IMR-90 (cell line): ENCODE measurements around the gene TST. TPM values are rescaled to one million over a fixed set of nuclear protein-coding genes. Genes with fewer than 3 reads are reported as not detected.

Experiments
- ATAC-seq: fragments of 200-7000 bp; cut with Tn5 transposase; 2 replicates; pipeline ENCODE4 v1.9.1; 2020; ENCODE audit warnings: low read depth, mild to moderate bottlenecking, moderate library complexity
- BruUV-seq: library from RNA; stranded (reverse); fragments of 400-500 nt; replicated peaks from 2 replicates; lab custom pipeline; 2021; lab: Mats Ljungman, UMichigan
- CTCF ChIA-PET: fragments of 300-600 bp; formaldehyde crosslinking; extraction: SDS; loops from one replicate; lab custom pipeline; 2021; ENCODE audit warnings: antibody characterized with exemption; lab: Yijun Ruan, JAX
- POLR2A ChIA-PET: fragments of 300-600 bp; sonication (Branson Sonifier 250); formaldehyde crosslinking; loops from one replicate; lab custom pipeline; 2022; ENCODE audit warnings: antibody characterized with exemption; ENCODE audit not compliant: unreplicated experiment; lab: Charles Lee
- DNase-seq: peaks from one replicate; pipeline ENCODE4 v3.0.0; 2013
- H2AFZ ChIP-seq: replicated peaks from 2 replicates; pipeline ENCODE3; 2013; ENCODE audit warnings: low read length, mild to moderate bottlenecking; ENCODE audit not compliant: poor library complexity
- H2AK5ac ChIP-seq: 2 replicates; pipeline ENCODE4 v1.6.1; 2013; ENCODE audit warnings: low read depth, low read length, inconsistent platforms
- H2AK9ac ChIP-seq: replicated peaks from 2 replicates; pipeline ENCODE3; 2013; ENCODE audit warnings: mild to moderate bottlenecking, low read depth, low read length, moderate library complexity; ENCODE audit not compliant: poor library complexity
- H2BK120ac ChIP-seq: 2 replicates; pipeline ENCODE4 v1.6.1; 2013; ENCODE audit warnings: low read depth, low read length, inconsistent platforms
- H2BK15ac ChIP-seq: 3 replicates; pipeline ENCODE4 v1.6.1; 2013; ENCODE audit warnings: low read depth, low read length, inconsistent platforms
- H2BK20ac ChIP-seq: 2 replicates; pipeline ENCODE4 v1.6.1; 2013; ENCODE audit warnings: low read depth, mild to moderate bottlenecking, inconsistent platforms, low read length, moderate library complexity
- H2BK5ac ChIP-seq: 2 replicates; pipeline ENCODE4 v1.6.1; 2013; ENCODE audit warnings: mild to moderate bottlenecking, low read depth, low read length, inconsistent platforms; ENCODE audit not compliant: poor library complexity, severe bottlenecking
- H3K14ac ChIP-seq: replicated peaks from 2 replicates; pipeline ENCODE4 v1.6.1; 2013; ENCODE audit warnings: low read depth, low read length, inconsistent platforms
- H3K18ac ChIP-seq: 2 replicates; pipeline ENCODE4 v1.6.1; 2013; ENCODE audit warnings: low read depth, low read length, control low read depth
- H3K23ac ChIP-seq: 2 replicates; pipeline ENCODE4 v1.6.1; 2013; ENCODE audit warnings: low read depth, low read length, inconsistent platforms
- H3K27ac ChIP-seq: 2 replicates; pipeline ENCODE4 v1.5.1; 2013; ENCODE audit warnings: mild to moderate bottlenecking, control low read depth, low read length; ENCODE audit not compliant: insufficient read depth
- H3K27me3 ChIP-seq: 2 replicates; pipeline ENCODE4 v1.6.1; 2013; ENCODE audit warnings: low read length; ENCODE audit not compliant: control insufficient read depth, insufficient read depth
- H3K36me3 ChIP-seq: 2 replicates; pipeline ENCODE4 v1.6.1; 2013; ENCODE audit warnings: low read length, mixed read lengths; ENCODE audit not compliant: control insufficient read depth, insufficient read depth
- H3K4ac ChIP-seq: 2 replicates; pipeline ENCODE4 v1.6.1; 2013; ENCODE audit warnings: low read depth, low read length, inconsistent platforms
- H3K4me1 ChIP-seq: 2 replicates; pipeline ENCODE4 v1.6.1; 2013; ENCODE audit warnings: low read length, mixed read lengths; ENCODE audit not compliant: control insufficient read depth, insufficient read depth
- H3K4me2 ChIP-seq: 2 replicates; pipeline ENCODE4 v1.6.1; 2013; ENCODE audit warnings: low read depth, mild to moderate bottlenecking, control low read depth, low read length, moderate library complexity
- H3K4me3 ChIP-seq: 2 replicates; pipeline ENCODE4 v1.5.1; 2013; ENCODE audit warnings: low read depth, mild to moderate bottlenecking, control low read depth, low read length, moderate library complexity; ENCODE audit not compliant: insufficient read depth
- H3K56ac ChIP-seq: 2 replicates; pipeline ENCODE4 v1.6.1; 2013; ENCODE audit warnings: low read length, inconsistent platforms; ENCODE audit not compliant: insufficient read depth; ENCODE audit errors: extremely low read depth
- H3K79me1 ChIP-seq, 2 experiments: 2 replicates each; pipeline ENCODE4 v1.6.1; 2013; ENCODE audit warnings: low read length in 2 of 2, inconsistent platforms in 1 of 2, low read depth in 1 of 2
- H3K9ac ChIP-seq: 2 replicates; pipeline ENCODE4 v1.6.1; 2013; ENCODE audit warnings: low read depth, low read length, control low read depth
- H3K9me1 ChIP-seq: 2 replicates; pipeline ENCODE4 v1.6.1; 2013; ENCODE audit warnings: low read length, inconsistent platforms; ENCODE audit not compliant: insufficient read depth
- H3K9me3 ChIP-seq: 2 replicates; pipeline ENCODE4 v1.6.1; 2013; ENCODE audit warnings: low read length; ENCODE audit not compliant: control insufficient read depth, insufficient read depth
- H4K20me1 ChIP-seq: 2 replicates; pipeline ENCODE4 v1.6.1; 2013; ENCODE audit warnings: low read length, inconsistent platforms; ENCODE audit not compliant: insufficient read depth
- H4K5ac ChIP-seq: 2 replicates; pipeline ENCODE4 v1.6.1; 2013; ENCODE audit warnings: mild to moderate bottlenecking, low read depth, low read length, control low read depth
- H4K8ac ChIP-seq, 2 experiments: 2 replicates each; pipeline ENCODE4 v1.6.1; 2013; ENCODE audit warnings: low read depth in 2 of 2, low read length in 2 of 2, control low read depth in 1 of 2, inconsistent platforms in 1 of 2
- H4K91ac ChIP-seq: 2 replicates; pipeline ENCODE4 v1.6.1; 2013; ENCODE audit warnings: low read depth, low read length, inconsistent platforms; ENCODE audit not compliant: insufficient read depth
- CHD1 ChIP-seq: IDR thresholded peaks from 2 replicates; pipeline ENCODE4 v1.6.1; 2012; ENCODE audit warnings: low read depth, low read length, improper control_type of control experiment
- MAFK ChIP-seq: IDR thresholded peaks from 2 replicates; pipeline ENCODE4 v1.6.1; 2012; ENCODE audit warnings: low read depth, low read length, improper control_type of control experiment
- MAZ ChIP-seq: IDR thresholded peaks from 2 replicates; pipeline ENCODE4 v1.6.1; 2012; ENCODE audit warnings: low read depth, mild to moderate bottlenecking, low read length, improper control_type of control experiment, moderate library complexity, borderline replicate concordance
- RFX5 ChIP-seq: IDR thresholded peaks from 2 replicates; pipeline ENCODE4 v1.8.0; 2012; ENCODE audit warnings: low read depth, mild to moderate bottlenecking, low read length, moderate library complexity
- USF2 ChIP-seq: fragments of 150-350 bp; IDR thresholded peaks from 2 replicates; pipeline ENCODE4 v1.6.1; 2017; ENCODE audit warnings: mild to moderate bottlenecking, antibody characterized with exemption, low read length, low read depth
- WGBS, 2 experiments: methylation state at CpG; one replicate each; pipeline versions ENCODE4 v1.1.5 to v1.1.7; 2013; ENCODE audit warnings: missing lambda C conversion rate in 2 of 2; ENCODE audit not compliant: insufficient read length in 1 of 2; ENCODE audit errors: extremely low coverage in 2 of 2; 5-methylcytosine and 5-hydroxymethylcytosine counted together
- dilution Hi-C: fragments of 300-500 bp; cut with HindIII; formaldehyde crosslinking; loops from one replicate; pipeline ENCODE4 v1.14.3; 2018; ENCODE audit warnings: low sequenced_read_pairs; ENCODE audit not compliant: unreplicated experiment
- in situ Hi-C: fragments of 300-500 bp; cut with MboI; formaldehyde crosslinking; loops from 3 replicates; pipeline ENCODE4 v1.14.3; 2019; ENCODE audit warnings: low sequenced_read_pairs, inconsistent platforms, mixed read lengths
- intact Hi-C: fragments of 100-400 bp; cut with micrococcal nuclease; formaldehyde crosslinking; loops from 2 replicates; pipeline ENCODE4 v1.10.0; 2022
- polyA plus RNA-seq, 3 experiments: library from polyadenylated mRNA; depleted of rRNA; stranded (reverse); fragments of >200 nt; gene quantifications; 2 replicates each; pipeline ENCODE4 v1.2.3, GENCODE V29; 2012; ENCODE audit warnings: low replicate concordance in 1 of 3
- total RNA-seq: library from RNA; depleted of rRNA; stranded (reverse); fragments of >200 nt; gene quantifications from 2 replicates; pipeline ENCODE4 v1.2.3, GENCODE V29; 2012

Gene TST
- total and polyA plus RNA-seq, 2 of the 4 experiments (the other 2 are of a cell fraction) = 31.7 to 37.7 TPM

DNA sequence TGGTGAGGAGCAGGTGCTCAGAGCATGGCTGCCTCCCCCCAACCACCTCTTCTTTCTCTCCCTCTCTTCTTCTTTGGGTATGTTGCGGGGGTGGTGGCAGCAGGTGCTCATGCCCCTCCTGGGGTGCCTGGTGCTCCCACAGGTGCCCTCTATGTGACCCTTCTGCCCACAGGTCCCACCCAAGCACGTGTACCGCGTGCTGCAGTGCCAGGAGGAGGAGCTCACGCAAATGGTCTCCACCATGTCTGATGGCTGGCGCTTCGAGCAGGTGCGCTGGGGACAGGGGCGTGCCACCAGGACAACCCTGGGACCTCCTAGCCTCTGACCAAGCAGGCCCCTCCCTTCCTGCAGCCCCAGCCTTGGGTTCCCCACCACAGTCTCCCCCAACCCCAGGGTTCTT, 38.0 kb upstream of the TST start:
- Histone ChIP-seq H3K9ac (no peak overlapping the region), H3K27me3 (no peaks in the 10 kb centered on the region), H3K56ac (no peak overlapping the region), H2AK9ac (no peak overlapping the region), H3K4me1 (peaks cover 3% of the 10 kb centered on the region; the same call in 1 of the 2 replicates), H3K14ac (no peak overlapping the region), H3K9me1 (peaks cover 7% of the 10 kb centered on the region; the same call in 1 of the 2 replicates), H2BK15ac (no peak overlapping the region), H3K36me3 (peaks cover 41% of the 10 kb centered on the region), H3K18ac (no peak overlapping the region), H3K4me2 (no peak overlapping the region), H3K4ac (no peak overlapping the region), H3K4me3 (no peak overlapping the region), H3K23ac (no peak overlapping the region), H4K5ac (no peak overlapping the region), H3K79me1 (peaks cover 6 to 12% of the 10 kb centered on the region in 2 experiments; a peak in 3 of 4 replicates), H2AK5ac (no peak overlapping the region), H2BK120ac (no peak overlapping the region), H4K91ac (no peak overlapping the region), H3K9me3 (no peaks in the 10 kb centered on the region), H2AFZ (no peak overlapping the region), H3K27ac (no peak overlapping the region), H4K8ac (no peak overlapping the region), H4K20me1 (no peaks in the 10 kb centered on the region), H2BK20ac (no peak overlapping the region), H2BK5ac (no peak overlapping the region)
- no peak for TF ChIP-seq MAFK
- no peak for TF ChIP-seq MAZ
- no peak for TF ChIP-seq CHD1
- no peak for TF ChIP-seq RFX5
- TF ChIP-seq USF2 = no peak
- ChIA-PET CTCF (no interaction called here), POLR2A (no interaction called here)
- DNase-seq (no peak), ATAC-seq (no peak)
- no TSS peak for BruUV-seq
- no CpG with 5 or more reads among the region's 9 CpGs for WGBS, 2 experiments
- intact Hi-C loops = no loop called here
- dilution Hi-C loops = no loop called here
- in situ Hi-C loops = no loop called here
